GM21723 (cell line): ENCODE measurements around the gene STK16.

ENCODE experiments used
- ATAC-seq: cut with Tn5 transposase; IDR thresholded peaks from one replicate; pipeline ENCODE4 v1.9.1; 2021; ENCODE audit warnings: mild to moderate bottlenecking, moderate library complexity; ENCODE audit not compliant: unreplicated experiment

Gene STK16

DNA sequence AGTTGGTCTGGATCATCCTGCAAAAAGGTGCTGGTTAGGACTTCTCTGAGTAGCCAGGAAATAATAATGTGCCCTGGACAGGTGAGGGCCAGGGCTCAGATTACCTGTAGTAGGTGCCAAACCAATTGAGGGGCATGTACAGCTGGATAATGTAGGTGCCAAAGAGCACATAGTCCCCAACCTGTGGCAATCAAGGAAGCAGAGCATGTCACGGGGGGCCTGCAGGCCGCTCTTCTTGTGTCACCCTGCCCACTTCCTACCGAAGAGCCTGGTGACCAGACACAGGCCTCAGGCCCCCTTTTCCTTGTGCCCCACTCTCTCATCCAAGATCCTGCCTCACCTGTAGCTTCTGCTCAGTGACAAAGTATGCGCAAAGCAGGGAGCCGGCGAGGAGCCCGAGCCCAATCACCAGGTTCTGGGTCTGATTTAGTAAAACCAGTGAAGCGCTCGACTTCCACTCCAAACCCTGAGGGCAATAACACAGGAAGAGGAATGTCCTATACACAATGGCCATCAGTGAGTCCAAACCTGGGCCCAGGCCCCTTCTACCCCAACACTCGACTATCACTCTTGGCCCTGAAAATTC, 31.7 kb upstream of the STK16 start:
- no peak for ATAC-seq

DNA sequence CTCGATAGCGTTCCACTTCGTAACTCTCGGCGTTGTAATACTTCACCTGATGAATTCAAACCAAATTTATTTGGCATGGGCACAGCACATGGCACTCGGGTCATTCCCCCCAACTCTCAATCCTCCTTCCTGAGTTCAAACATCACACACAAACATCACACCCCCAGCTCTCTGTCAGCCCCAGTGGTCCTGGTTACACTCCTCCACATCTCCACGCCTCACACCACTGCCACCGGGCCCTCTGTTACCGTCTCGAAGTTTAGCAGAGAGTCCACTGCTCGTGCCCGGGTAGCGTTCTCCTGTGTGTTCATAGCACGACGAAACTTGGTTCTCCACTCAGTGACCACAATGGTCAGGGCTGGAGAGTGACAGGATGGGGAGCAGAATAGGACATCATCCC, 31.1 kb upstream of the STK16 start:
- no peak for ATAC-seq

DNA sequence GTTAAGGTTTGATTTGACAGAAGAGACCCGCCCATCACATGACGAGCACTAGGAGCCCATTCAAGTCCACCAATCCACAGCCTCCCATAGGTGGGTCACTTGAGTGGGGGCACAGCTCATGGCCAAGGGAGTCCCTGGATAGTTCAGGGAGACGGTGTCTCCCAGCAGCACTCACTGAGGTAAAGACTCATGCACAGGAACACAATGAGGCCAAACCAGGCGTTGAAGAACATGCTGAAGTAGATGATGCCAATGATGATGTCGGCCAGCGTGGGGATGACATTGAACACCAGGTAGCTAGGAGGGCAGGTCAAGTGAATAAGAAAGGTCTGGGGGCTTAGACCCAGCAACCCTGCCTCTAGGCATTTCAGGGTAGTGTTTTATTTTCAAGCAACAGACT, 30.5 kb upstream of the STK16 start:
- ATAC-seq = no peak

DNA sequence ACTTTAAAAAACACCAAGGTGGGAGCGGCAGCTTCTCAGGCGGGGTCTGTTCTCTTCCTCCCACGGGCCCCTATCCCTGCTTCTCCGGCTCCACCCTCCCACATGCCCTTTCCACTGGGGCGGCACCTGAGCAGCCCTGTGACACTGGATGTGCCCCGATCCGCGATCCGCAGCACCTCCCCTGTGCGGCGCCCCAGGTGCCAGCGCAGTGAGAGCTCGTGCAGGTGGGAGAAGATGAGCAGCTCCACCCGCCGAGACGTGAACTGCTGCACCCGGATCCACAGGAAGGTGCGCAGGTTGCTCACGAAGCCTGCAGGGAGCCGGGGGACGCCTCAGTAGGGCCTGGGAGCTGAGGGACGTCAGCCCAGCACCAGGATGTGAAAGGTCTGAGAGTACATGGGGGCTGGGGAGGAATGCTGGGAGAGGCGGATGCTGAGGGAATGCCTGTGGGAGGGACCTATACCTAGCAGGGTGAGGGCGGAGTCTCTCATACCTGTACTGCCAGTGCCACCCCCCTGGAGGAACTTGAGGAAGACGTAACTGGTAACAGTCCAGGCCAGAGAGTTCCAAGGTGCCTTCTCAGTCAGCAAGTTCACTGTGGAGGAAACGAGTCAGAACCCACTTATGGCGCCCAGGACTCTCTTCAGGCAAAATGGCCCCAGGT, 29.3 kb upstream of the STK16 start:
- no peak for ATAC-seq

DNA sequence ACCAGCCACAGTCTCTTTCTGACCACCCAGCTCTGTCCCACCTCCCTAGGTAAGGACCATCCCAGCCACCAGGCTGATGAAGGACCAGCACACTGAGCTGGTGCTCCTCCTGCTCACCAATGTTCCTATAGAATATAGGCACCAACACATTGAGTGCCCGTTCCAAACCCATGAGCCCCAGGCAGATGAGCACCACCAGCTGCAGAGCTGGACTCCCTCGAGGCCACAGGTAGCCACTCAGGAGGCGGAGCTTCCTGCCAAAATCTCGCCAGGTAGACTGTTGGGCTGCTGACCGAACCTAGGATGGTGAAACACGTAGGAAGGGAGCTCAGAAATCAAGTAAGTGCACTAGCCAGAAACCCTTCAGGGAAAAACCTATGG, 28.8 kb upstream of the STK16 start:
- ATAC-seq = no peak

DNA sequence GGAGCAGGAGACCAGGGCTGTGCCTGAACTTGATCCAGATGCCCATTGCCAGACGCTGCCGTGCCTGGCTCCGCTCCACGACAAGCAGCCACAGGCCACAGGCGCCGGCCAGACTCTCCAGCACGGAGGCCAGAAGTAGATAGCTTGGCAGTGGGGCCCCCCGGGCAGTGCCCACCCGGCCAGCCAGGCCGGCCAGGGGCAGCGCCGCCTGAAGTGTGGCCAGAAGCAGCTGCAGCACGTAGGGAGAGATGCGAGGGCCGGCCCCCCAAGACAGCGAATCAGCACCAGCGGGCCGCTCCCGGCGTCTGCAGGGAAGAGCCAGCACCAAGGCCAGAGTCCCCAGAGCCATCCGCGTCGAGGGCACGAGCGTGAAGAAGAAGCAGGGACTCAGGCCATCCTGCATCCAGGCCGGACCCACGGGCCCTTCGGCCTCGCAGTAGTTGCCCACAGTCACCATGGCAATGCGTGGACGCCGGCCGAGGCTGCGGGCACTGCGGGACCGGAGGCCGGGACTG, 27.0 kb upstream of the STK16 start:
- peak; percentile 27 for ATAC-seq

DNA sequence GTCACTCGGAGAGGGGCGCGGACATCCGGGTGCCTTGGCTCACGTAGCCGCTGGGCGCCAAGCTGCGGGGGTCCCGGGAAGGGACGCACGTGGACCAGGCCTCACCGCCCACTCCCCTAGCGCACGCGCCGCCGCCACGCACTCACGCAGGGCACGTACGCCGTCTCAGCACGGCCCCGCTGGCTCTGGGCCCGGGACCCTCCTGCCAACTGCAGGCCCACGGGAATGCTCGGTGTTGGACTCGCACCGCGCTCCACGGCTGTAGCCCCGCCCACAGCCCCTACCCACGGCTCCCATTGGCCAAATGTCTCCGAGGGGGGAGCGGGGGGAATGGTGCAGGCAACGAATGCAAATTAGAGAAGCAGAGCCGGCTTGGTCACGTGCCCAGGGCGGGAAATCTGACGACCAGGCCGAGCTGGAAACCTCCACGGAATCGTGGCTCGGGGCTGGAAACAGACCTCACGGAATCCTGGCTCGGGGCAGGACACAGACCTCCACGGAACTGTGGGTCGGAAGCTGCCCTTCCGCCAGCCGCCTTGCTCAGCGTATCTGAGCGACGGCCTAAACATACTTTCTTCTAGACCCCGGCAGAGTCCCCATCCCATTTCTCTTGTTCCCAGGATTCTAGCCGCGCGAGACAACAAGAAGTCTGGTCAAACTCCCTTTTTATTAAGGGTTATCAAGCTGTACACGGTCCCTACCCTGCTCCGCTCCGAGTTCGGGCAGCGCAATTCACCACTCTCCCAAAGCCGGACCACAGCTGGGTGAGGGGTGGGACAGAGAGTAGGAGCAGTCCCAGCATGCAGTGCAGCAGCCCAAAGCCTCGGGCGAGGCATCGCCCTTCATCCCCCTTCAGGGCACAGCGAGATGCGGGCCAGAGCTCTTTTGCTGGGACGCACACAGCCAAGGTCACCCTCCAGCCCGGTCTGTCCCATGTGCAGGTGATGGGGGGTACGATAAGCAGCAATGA, 26.3 kb upstream of the STK16 start, which contains the start of gene ABCB6:
Gene ABCB6 (minus strand): TSS at position 227 of the 970 bp plus-strand sequence. CDS start 285 bp downstream, outside the sequence.
- peak; percentile 77 for ATAC-seq

DNA sequence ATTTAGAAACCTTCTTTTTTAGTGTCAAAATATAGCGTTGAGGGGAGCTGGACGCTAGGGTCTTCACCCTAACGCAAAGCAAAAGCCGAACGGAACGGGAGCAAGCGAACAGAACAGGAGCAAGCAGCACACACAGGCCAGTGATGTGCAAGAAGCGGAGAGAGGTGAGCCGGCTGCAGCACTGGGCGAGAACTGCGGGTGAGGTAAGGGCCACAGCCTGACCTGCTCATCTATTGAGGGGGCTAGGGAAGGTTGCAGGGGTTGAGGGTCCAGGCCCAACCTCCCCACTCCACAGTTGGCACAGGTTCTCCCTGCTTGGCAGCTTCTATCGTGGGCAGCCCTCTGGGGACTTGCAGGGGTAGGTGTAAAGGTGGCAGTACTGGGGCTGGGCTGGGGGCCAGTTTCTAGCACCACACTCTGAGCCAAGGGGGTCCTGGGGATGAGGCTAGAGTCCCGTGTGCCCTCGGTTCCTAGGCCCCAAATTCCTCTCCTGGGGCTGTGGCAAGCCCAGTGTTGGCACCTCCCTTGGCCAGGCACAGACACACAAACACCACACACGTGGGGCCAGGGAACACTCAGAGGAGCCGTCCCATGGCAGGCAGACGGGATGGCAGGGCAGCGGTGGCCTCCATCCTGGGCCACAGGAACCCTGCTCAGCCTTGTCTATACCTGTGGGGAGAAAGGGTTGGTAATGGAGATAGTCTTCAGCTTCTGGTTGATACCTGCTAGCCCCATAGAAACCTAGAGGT, 25.3 kb upstream of the STK16 start:
- no peak for ATAC-seq

DNA sequence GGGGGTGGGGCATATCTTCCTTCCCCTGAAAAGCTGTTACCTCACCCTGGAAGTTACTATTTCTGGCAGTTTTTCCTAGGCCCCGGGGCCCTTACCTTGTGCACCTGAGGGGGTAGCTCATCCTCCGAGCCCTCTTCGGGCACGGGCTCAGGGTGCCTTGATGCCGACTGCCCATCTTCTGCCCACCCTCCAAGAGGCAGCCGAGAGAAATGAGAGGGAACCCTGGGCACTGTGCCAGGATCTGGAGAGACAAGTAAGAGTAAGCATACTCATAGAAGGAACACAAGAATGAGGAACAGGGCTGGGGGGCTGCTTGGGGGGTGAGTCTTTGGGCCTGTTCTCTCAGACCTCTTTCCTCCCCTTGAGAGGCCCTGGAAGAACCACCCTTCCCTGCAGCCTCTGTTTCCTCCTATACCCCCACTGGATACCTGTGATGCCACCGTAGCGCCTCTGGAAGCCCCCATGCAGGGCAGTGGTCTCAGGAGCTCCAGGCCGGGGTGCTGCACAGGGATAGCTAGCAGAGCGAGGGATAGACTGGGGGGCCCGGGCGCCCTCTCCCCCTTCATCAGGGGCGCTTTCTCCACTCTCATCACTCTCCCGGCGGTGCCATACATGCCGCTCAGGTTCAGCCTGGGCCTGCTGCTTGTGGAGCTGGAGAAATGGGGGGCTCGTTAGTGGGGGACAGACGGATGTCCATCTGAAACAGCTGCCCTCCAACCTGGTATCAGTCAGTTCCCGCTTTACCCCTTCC, 24.5 kb upstream of the STK16 start:
- ATAC-seq = no peak

DNA sequence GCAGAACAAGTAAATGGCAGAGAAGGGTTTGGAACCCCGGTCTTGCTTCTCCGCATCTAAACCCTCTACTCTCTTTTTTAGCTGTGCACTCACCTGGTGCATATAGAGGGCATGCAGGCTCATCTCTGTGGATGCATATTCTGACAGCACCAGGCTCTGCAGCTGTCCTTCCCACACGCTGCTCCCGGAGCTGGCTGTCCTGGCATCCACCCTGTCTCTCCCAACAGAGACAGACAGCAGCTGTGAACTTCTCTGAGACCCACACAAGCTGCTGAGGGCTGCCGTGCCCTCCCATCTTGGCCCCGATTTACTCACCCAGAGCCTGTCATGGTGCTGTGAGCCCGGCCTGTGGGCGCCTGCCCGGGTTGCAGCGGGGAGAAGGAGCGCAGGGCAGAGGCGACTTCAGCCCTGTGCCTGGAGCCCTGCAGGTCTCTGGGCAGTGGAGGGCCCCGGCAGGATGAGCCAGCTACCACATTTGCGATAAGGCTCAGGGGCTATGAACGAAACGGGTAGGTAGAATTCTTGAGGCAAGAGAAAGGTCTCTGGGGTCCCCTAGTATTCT, 23.2 kb upstream of the STK16 start:
- ATAC-seq = no peak

DNA sequence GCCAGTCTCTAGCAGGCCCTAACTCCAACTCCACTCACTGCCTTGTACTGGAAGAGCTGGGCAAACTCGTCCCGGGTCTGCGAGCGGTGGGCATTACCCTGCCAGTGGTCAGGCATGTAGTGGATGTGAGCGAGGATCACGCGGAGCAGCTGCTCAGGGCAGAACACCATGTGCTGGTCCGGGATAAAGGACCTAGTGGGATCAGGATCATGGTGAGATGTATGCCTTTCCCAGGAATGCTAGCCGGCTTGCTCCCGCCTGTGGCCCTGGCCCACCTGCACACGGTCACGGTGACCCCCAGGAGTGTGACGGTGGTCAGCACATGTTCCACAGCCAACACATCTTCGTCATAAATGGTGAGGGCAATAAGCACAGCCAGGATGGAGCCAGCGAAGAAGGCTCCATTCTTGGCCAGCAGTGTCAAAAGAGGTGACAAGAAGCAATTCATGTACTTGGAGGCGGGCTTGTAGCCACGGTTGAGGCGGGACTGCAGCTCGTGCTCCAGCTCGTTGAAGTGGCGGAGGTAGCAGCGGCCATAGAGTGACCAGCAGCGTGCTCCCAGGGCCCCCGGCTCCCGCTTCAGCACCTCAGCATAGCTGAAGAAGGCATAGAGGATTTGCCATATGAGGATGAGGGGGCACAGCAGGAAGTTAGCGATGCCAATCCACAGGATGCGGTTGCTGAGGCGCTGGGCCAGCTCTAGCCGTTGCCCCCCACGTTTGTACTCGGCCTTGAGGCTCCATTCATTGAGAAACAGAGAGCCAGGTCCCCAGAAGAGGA, 21.3 kb upstream of the STK16 start:
- ATAC-seq = no peak

DNA sequence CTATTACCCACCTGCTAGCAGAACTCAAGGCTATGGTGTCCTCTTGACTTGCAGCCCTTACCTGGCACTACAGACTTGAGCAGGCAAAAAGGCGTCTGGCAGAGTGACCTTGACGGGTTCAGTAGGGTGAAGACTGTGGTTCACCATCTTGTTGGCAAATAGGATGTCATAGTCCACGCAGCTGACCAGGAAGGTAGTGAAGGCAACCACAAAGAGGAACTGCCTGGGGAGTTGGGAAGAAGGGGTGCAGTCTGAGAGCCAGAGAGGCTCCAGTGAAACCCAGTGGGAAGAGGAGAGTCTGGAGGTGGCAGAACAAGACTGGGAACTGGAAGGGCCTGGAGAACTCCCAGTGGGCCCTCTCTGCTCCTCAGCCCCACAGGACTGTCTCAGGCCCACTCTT, 19.9 kb upstream of the STK16 start:
- no peak for ATAC-seq

DNA sequence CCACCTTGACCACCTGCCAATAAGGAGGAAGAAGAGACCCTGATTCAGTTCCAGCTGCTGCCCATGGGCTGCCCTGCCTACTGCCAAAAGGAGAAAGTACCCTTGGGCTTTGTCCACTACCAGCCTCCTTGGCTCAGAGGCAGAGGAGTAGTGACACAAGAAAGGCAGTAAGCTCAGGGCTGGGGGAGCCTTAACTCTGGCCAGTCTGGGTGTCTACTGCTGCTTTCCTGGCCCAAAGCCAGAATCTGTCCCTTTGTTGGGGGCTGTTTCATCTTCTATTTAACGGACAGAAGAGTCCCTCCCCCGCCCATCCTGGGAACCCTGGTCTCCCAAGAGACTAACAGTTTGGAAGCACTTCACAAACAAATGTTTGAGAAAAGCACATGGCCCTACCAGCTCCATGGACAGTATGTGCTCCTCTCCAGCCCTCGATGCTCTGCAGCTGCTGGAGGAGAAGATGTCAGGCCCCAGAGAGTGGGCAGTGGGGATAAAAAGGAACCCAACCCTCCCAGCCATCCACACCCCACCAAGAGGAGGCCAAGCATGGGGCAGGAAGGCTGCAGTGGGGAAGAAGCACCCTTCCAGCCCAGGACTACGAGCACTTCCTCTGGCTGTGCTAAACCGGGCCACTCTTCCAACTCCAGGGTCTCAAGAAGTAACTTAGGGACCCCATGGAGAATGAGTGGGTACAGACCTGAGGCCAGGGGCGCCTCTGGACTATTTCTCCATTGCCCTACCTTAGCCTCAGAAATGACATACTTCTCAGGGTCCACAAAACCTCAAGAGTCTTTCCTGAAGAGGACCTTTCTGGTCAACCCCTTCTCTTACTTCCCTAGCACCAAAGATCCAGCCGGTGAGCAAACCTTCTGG, 17.0 kb upstream of the STK16 start:
- ATAC-seq = no peak

DNA sequence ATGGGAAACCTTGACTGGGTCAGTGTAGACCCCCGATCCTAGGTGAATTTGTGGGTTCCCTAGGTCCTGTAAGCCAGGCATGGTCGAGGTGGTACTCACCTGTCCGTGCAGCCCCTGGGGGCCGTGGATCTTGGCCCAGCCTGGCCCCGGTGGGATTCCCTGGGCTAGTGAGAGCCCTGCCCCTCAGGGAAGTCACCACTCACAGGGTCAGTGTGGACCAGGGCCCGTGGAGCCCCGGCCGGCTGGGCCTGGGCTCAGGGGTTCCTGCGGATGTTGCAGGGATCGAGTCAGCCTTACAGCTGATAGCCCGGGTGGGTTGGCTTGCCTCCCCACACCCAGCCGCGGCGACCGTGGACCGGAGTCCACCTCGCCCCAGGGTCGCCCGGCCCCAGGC, 16.4 kb upstream of the STK16 start:
- peak; percentile 1 for ATAC-seq

DNA sequence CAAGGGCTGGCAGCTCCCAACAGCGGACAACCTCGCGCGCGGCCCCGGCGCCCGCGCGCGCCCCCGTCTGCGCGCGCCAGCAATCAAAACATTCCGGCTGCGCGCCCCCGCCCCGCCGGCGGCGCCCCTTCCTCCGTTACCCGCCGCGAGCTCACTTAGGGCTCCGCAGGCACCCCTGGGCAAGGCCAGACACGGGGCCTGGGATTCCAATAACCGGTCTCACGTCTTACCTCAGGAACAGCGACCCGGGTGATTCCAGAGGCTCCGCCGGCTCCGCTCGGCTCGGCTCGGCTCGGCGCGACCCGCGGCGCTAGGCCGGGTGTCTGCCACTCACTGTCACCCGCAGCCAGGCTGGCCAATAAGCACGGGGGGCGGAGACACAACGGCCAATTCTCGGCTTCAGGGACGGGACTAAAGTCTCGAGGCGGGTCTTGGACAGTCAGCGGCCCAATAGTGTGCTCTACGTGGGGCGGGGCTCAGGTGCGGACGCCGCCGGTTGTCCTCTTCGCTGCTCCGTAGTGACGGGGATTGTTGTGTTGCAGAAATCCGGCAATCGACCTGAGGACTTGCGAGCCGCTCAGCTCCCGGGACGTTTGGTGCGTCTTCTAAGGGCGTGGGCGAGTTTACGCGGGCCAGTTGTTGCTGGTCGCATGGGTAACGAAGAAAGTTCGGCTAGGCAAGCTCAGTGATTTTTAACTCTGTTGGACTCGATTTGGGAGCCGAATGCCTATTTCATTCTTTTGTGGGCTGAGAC, 15.8 kb upstream of the STK16 start, which contains the start of the genes ANKZF1 and ATG9A:
Gene ANKZF1 (plus strand): TSS at position 502 of the 754 bp plus-strand sequence. CDS start 452 bp downstream, outside the sequence.
Gene ATG9A (minus strand): TSS at position 332 of the 754 bp plus-strand sequence. CDS start 1,612 bp downstream, outside the sequence.
- ATAC-seq = peak; percentile 98

DNA sequence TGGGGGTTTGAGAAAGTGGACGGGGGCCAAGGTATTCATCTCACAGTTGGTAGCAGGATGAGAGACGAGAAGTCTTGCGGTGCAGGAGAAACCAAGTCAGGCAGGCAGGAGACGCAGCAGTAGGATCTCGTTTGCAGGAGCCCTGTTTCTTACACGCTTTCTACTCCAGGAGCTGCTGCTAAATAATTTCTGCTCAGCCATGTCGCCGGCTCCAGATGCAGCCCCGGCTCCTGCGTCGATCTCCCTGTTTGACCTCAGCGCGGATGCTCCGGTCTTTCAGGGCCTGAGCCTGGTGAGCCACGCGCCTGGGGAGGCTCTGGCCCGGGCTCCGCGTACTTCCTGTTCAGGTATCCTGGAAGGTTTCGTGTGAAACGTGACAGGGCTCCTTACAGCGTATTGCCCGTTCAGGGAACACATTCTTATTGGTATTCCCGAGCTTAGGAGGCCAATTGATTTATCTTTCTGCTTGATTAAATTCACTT, 15.2 kb upstream of the STK16 start:
- peak; percentile 26 for ATAC-seq

DNA sequence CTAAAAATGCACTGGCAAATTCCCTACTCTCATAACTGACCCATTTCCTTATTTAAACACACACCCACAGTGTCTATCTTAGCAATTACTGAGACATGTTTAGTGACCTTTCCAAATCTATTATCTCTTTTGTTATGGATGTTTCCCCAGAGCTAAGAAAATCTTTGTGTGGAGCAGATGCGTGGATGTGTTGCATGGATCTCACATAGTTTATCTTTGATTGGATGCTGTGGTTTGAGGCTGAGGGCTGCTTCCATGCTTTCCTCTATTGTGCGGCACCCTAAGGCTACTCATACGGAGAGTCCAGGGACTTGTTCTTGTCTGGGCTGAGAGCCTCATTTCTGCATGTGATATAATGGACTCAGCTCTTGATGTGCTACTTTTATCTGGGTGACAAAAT, 10.9 kb upstream of the STK16 start:
- no peak for ATAC-seq
